Mesodermal cell (in vitro differentiated cells): Measurements from ENCODE around the gene GRAP.
A peak's percentile ranks its signal among the peaks of the same experiment; 100 is the strongest.

Experiments
- H3K27ac ChIP-seq: 2 replicates; pipeline ENCODE4 v1.7.0; 2013; ENCODE audit warnings: mild to moderate bottlenecking, low read depth, low read length, moderate library complexity; ENCODE audit not compliant: severe bottlenecking
- H3K36me3 ChIP-seq: 2 replicates; pipeline ENCODE4 v1.7.1; 2013; ENCODE audit warnings: mild to moderate bottlenecking, low read length, moderate library complexity; ENCODE audit not compliant: control insufficient read depth, insufficient read depth
- H3K4me1 ChIP-seq: one replicate; pipeline ENCODE4 v1.7.1; 2013; ENCODE audit warnings: mild to moderate bottlenecking, low read length; ENCODE audit not compliant: insufficient read depth, control insufficient read depth, poor library complexity, severe bottlenecking
- H3K4me3 ChIP-seq: 2 replicates; pipeline ENCODE4 v1.7.0; 2013; ENCODE audit warnings: low read length, control low read depth, mild to moderate bottlenecking; ENCODE audit not compliant: insufficient read depth, poor library complexity, severe bottlenecking; ENCODE audit errors: extremely low read depth
- H3K9me3 ChIP-seq: 2 replicates; pipeline ENCODE4 v1.7.1; 2013; ENCODE audit warnings: mild to moderate bottlenecking, low read length, moderate library complexity; ENCODE audit not compliant: control insufficient read depth
- WGBS, 2 experiments: methylation state at CpG; one replicate each; pipeline ENCODE4 v1.1.5; 2013; ENCODE audit warnings: missing lambda C conversion rate in 2 of 2; ENCODE audit not compliant: insufficient coverage in 2 of 2; 5-methylcytosine and 5-hydroxymethylcytosine counted together

Gene GRAP

DNA sequence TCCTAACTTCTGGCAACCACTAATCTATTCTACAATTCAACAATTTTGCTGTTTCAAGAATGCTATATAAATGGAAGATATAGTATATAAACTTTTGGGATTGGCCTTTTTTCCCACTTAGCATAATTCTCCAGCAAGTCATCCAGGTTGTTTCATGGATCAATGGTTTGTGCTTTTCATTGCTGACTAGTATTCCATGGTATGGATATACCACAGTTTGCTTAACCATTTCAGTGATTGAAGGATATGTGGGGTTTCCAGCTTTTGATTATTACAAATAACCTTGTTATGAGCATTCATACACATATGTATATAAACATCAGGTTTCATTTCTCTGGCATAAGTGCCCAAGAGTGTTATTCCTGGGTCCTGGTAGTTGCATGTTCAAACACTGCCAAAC, 40.1 kb downstream of the GRAP start:
- Histone ChIP-seq H3K27ac (no peak overlapping the region), H3K9me3 (peaks cover 6% of the 10 kb centered on the region), H3K4me1 (peaks cover 13% of the 10 kb centered on the region), H3K4me3 (no peak overlapping the region), H3K36me3 (peaks cover 9% of the 10 kb centered on the region)

DNA sequence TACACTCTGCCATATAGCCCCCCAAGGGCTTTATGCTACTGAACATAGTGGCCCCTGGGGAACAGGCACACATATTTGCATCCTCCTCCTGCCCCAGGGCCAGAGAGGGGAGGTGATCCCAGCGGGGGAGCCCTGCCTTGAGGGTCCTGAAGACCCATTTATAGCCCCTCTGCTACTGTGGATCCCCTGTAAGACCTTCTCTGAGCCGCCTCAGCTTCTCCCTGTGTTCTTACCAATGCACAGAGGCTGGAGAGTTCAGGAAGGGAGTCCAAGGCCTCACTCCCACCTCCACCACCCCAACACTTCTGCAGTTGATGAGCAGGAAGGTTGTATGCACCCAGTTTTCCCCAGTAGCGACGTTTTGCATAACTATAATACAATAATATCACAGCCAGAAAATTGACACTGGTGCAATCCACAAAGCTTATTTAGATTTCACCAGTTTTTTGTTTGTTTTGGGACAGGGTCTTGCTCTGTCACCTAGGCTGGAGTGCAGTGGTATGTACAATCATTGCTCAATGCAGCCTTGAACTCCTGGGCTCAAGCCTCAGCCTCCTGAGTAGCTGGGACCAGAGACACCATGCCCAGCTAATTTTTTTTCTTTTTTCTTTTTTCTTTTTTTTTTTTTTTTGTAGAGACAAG, 40.8 kb downstream of the GRAP start:
- Histone ChIP-seq H3K4me1 (peaks cover 5% of the 10 kb centered on the region), H3K4me3 (no peak overlapping the region), H3K36me3 (peaks cover 13% of the 10 kb centered on the region), H3K27ac (no peak overlapping the region), H3K9me3 (peaks cover 6% of the 10 kb centered on the region)
- WGBS, 2 experiments: no CpG with 5 or more reads among the region's 4 CpGs

DNA sequence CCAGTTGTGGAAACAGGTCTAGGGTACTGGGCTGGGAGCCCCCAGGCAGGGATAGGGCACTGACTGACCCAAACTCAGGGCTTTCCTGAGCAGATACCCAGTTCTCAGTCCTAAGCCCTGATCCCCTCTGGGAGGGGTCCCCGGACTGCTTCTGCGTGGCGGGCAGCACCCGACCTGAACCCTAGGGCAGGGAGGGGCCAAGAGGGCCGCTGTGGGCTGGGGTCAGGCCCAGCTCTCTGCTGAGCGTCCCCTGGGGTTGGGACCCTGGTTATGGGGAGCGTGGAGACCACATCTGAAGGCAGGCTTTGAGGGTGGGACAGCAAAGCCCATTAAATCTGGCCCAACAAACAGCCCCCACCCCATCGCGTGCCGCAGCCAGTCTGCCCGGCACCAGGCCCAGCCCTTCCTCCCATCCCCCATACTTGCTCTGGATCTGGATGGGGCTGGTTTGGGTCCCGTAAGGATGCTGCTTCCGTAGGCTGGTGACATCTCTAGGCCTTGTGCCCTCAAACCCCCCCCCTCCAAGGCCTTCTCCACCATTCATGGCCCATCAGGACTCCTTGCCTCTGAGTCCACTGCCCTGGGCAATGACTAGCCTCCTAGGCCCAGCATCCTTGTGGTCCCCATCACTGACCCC, 41.5 kb downstream of the GRAP start:
- peaks cover 6% of the 10 kb centered on the region for H3K9me3 ChIP-seq
- H3K4me1 ChIP-seq: peaks cover 2% of the 10 kb centered on the region
- H3K36me3 ChIP-seq: peaks cover 16% of the 10 kb centered on the region
- WGBS, 2 experiments: 88 to 90% methylated on average over 10 to 13 of the region's 13 CpGs
- H3K27ac ChIP-seq: peak overlapping the region; percentile 23
- peak overlapping the region; percentile 50 for H3K4me3 ChIP-seq

DNA sequence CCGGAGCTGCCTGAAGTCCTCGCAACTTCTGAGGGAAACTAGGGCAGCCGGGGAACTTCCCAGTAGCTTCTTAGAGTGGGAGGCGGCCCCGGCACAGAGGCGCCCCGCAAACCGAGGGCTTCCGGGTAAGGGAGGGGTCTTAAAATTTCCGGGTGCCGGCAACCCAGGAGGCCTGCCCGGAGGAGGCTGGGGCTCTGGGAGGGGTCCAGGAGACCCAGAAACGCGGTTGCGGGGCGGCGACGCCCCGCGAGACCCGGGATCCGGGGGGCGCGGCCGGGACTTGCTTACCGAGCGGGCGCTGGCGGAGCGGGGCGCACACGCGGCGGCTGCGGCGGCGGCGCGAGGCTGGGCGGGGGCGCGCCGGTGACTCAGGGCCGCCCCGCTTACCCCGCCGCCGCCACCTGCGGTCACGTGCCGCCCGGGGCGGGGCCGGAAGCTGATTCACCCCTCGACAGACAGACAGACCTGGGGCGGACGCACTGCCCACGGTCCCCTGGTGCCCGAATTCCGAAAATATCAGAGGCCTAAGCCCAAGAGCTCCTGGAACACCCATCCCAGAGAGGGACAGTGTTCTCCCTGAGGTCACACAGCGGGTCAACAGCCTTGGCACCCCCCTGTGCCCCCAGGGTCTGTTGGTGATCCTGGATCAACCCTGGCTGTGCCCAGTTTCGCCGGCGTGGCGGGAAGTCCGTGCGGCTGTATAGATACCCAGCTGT, 42.2 kb downstream of the GRAP start, which contains the start of gene FAM83G:
FAM83G (minus strand) TSS at position 344 of the 716 bp plus-strand sequence. CDS start 723 bp downstream, outside the sequence.
- H3K36me3 ChIP-seq: peaks cover 21% of the 10 kb centered on the region
- peaks cover 2% of the 10 kb centered on the region for H3K4me1 ChIP-seq
- 9 to 11% methylated on average over 42 to 60 of the region's 67 CpGs for WGBS, 2 experiments
- H3K27ac ChIP-seq: peak within 1 kb of the TSS; percentile 23
- H3K4me3 ChIP-seq: peak within 1 kb of the TSS; percentile 50
- H3K9me3 ChIP-seq: peaks cover 6% of the 10 kb centered on the region

DNA sequence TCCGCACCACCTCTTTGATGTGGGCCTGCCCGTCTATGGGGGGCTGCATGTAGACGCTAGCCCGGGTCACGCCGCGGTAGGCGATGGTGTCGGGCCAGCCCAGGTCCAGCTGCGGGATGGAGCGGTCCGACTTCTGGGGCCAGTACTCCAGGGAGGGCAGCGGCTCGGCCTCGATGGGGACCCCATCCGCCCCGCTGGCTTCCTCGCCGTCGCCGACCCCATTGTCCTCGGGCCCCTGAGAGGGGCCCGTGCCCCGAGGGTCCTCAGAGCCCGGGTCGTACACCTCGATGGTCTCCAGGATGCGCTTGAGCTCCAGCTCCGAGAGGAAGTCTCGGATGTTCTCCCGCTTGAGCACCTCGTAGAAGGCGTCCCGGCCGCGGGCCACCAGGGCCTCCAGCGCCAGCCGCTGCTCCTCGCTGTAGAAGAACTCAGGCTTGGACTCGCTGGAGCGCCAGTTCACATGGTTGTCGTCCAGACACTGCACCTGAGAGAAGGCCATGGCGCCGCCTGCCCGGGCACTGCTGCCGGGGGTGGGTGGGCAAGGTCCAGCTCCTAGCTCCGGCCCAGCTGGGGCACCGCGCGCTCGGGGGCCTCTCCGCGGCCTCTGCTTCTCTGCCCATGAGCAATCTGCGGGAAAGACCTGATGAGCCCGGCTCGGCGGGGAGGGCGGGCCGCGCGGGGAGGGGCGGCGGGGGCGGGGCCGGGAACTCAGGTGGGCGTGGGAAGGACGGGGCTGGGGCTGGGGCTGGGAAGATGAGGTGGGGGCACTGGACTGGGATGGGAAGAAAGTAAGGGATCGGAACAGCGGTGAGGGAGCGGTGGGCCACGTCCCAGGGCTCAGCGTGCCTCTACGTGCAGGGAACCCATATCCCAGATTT, 43.0 kb downstream of the GRAP start:
- Histone ChIP-seq H3K4me3 (peak overlapping the region; percentile 50), H3K9me3 (peaks cover 6% of the 10 kb centered on the region), H3K36me3 (peaks cover 26% of the 10 kb centered on the region), H3K4me1 (peaks cover 2% of the 10 kb centered on the region), H3K27ac (no peak overlapping the region)
- WGBS, 2 experiments: 9 to 14% methylated on average over 52 to 61 of the region's 73 CpGs

DNA sequence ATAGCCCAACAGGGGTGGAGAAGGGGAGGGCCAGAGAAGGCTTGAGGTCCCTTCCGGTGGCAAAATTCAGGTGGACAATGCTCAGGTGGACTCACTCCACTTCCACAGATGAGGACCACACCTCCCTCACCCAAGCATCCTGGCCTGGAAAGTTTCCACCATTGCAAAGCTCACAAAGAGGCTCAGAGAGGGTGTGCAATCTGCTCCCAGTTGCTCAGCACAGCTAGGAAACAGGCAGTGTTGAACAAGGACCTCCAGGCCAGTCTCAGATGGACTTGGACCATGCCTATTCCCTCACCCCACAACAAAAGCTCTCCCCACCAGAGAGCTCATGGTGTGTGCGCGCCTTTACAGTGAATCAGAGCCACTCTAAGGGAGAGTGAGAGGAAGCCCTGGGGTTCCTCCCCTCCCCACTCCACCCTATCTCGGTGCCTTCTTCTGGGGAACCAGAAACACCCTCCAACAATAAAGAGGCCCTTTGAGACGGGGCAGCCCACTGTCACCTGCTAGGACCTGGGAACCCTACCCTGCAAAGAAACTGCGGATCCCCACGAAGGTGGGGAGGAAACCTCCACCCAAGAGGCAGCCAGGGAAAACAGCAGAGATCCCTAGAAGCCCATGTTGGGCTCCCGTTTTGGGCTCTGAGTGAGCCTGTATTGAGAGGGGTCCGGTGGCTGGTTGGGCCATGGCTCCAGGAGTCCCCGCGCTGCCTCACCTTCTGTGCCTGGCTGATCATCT, 43.8 kb downstream of the GRAP start:
- H3K27ac ChIP-seq: no peak overlapping the region
- H3K36me3 ChIP-seq: peaks cover 26% of the 10 kb centered on the region
- WGBS, 2 experiments: 48 to 58% methylated on average over 7 to 8 of the region's 11 CpGs
- peaks cover 2% of the 10 kb centered on the region for H3K4me1 ChIP-seq
- peak overlapping the region; percentile 50 for H3K4me3 ChIP-seq
- peaks cover 6% of the 10 kb centered on the region for H3K9me3 ChIP-seq

DNA sequence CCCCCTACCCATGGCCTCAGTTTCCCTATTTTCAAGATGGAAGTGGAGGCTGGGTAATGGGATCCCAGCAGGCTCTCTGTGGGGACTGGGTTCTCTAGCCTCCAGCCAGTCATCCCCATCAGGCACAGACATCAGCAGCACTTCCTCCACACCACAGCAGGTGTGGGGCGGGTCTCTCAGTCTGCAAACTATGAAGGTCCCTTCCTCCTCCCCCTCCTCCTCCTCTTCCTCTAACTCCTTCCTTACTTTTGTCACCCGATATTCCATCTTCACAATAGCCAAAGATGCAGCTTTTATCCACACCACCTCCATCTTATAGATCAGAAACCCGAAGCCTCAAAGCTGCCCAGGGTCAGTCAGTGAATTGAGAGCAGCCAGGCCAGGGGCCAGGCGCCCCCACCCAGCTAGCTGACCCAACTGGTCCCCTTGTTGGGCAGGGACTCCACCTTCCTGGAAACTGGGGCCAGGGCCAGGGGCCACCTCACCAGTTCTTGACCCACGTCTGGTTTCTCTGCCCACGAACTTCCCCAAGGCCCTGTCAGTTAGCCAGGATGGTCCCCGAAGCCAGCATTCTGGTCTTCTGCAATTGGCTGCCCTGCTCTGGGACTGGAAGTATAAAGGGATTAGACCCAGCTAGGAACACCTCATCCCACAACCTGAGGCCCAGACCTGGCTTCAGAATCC, 44.7 kb downstream of the GRAP start:
- Histone ChIP-seq H3K27ac (no peak overlapping the region), H3K4me1 (peaks cover 2% of the 10 kb centered on the region), H3K36me3 (peaks cover 29% of the 10 kb centered on the region), H3K9me3 (peaks cover 6% of the 10 kb centered on the region), H3K4me3 (no peak overlapping the region)
- WGBS, 2 experiments: 91 to 93% methylated on average over 3 to 5 of the region's 7 CpGs

DNA sequence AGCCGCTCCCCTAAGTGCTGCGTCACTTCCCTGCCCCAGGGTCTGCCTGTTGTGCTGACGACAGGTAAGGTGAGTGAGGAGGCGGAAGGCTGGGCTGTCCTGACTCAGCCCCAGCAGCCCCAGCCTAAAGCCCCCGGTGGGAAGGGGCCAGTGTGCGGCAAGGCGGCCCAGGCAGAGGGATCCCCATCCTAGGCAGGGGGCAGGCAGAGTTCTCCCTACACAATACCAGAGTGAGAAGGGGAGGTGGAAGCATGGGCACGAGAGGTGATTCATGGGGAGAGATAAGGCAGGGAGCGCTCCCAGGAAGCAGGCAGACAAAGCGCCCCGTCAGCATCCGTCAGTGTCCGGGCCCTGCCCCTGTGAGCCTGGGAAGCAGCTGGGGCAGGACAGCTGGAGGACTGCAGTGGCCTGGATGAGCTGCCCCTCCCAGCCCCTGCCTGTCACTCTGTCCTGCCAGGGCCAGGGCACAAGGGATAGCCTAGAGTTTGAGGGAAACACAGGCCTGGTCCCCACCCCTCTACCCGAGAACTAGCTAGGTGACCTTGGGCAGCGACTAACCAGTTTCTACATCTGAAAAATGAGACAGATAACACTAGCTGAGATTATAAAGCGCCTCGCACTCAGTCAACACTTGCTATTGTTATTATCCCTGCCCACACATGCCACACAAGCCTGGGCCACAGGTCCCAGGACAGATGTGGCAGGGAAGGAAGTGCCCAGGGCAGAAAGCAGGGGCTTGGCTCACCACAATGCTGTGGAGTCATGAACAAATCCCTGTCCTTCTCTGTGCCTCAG, 46.0 kb downstream of the GRAP start:
- Histone ChIP-seq H3K4me3 (no peak overlapping the region), H3K9me3 (peaks cover 3% of the 10 kb centered on the region), H3K36me3 (peaks cover 41% of the 10 kb centered on the region), H3K27ac (no peak overlapping the region), H3K4me1 (peaks cover 2% of the 10 kb centered on the region)
- 88 to 92% methylated on average over 12 to 14 of the region's 17 CpGs for WGBS, 2 experiments

DNA sequence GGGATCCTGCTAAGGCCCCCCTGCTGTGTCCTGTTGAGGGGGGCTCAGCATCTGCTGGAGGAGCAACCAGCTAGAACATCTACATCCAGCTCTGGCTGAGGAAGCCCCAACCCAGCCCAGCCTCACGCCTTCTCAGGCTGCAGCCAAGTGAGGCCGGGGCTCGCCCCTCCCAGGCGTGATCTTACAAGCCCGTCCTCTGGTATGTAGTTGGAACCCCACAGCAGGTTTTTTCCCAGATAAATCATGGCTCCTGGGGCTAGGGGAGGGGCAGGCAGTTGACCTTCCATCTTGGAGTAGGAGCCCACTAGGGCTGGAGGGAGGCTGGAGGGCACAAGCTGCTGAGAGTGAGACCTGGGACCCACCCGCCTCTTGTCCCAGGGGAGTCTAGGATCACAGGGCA, 46.8 kb downstream of the GRAP start:
- peaks cover 11% of the 10 kb centered on the region for H3K9me3 ChIP-seq

More for the DNA sequence above, 46.8 kb downstream of the GRAP start:
- peaks cover 41% of the 10 kb centered on the region for H3K36me3 ChIP-seq
- H3K4me3 ChIP-seq: no peak overlapping the region
- H3K4me1 ChIP-seq: peaks cover 2% of the 10 kb centered on the region
- WGBS, 2 experiments: 85 to 96% methylated on average over 5 to 6 of the region's 6 CpGs
- no peak overlapping the region for H3K27ac ChIP-seq
